ENCODE results near the gene TMOD2.

TMOD2 gene

DNA sequence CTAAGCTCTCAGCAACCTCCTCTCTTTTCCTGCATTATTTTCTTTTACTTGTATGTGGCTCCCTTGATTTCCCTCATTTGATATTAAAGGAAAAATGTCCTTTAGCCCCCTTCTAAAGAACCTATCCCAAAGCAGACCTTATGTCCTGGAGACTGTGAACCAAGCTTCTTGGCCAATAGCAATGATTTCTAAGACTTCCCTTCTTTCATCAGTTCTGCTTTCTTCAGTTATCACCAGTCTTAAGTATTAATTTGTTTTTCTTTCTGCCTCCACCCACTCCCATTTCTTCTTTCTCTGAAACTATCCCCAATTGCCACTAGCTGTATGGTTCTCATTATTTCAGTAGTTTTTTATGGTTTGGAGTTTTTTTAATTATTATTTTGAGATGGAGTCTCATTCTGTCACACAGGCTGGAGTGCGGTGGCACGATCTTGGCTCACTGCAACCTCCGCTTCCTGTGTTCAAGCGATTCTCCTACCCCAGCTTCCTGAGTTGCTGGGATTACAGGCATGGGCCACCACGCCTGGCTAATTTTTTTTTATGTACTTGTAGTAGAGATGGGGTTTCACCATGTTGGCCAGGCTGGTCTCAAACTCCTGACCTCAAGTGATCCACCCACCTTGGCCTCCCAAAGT, 90.1 kb downstream of the TMOD2 start:
- no peak for ATAC-seq
- no peaks in the 10 kb centered on the region for H3K27me3 Mint-ChIP-seq
- H3K4me1 Mint-ChIP-seq, result peaks cover 69% of the 10 kb centered on the region
- no peak overlapping the region for H3K4me3 Mint-ChIP-seq
- H3K27ac Mint-ChIP-seq, result no peak overlapping the region
- peaks cover 3% of the 10 kb centered on the region for H3K9me3 Mint-ChIP-seq
- peaks cover 5% of the 10 kb centered on the region for H3K36me3 Mint-ChIP-seq

GRCh38 chr15:51842265-51842664, 90.9 kb downstream of the TMOD2 start:
- Mint-ChIP-seq H3K27ac (no peak overlapping the region), H3K4me3 (no peak overlapping the region), H3K9me3 (peaks cover 3% of the 10 kb centered on the region), H3K27me3 (no peaks in the 10 kb centered on the region), H3K36me3 (peaks cover 5% of the 10 kb centered on the region), H3K4me1 (peaks cover 65% of the 10 kb centered on the region)
- no peak for ATAC-seq

DNA sequence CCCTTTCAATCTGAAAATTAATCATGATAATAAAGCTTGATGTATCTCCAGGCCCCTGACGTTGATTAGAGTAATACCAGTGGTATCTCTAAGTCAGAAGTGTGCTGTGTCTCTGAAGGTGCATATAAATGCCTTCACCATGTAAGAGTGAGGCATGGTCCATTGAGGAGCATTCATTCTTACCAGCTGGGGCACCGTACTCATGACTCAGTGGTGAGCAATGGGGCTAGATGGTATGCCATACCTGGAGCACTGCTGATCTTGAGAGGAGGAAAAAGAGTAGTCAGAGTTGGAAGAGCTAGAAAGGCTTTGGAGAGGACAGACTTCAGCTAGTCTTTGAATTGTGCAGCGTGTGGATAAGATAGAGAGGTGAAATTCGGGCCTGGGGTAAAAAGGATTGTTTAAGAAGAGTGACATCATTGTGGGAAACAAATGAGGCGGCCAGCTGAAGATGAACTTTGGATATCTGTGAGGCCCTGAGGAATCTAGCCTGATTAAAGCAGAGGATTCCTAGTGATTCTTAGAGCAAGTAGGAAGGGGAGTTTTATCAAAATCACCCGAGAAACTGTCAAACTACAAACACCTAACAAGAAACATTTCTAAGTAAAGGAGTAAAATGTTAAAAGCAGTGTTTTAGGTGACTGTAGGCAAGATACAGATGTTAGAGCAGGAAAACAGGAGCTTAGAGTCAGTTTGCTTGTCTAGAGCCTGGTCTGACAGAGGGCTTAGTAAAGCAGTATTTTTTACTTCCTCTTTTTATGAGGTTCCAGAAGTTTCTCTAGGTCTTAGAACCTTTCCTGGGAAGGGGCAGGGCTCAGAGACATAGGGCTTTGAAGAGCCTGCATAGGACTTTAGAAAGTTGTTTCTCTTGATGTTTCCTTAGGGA, 91.7 kb downstream of the TMOD2 start:
- H3K4me3 Mint-ChIP-seq, result no peak overlapping the region
- ATAC-seq, result peak; percentile 41

DNA sequence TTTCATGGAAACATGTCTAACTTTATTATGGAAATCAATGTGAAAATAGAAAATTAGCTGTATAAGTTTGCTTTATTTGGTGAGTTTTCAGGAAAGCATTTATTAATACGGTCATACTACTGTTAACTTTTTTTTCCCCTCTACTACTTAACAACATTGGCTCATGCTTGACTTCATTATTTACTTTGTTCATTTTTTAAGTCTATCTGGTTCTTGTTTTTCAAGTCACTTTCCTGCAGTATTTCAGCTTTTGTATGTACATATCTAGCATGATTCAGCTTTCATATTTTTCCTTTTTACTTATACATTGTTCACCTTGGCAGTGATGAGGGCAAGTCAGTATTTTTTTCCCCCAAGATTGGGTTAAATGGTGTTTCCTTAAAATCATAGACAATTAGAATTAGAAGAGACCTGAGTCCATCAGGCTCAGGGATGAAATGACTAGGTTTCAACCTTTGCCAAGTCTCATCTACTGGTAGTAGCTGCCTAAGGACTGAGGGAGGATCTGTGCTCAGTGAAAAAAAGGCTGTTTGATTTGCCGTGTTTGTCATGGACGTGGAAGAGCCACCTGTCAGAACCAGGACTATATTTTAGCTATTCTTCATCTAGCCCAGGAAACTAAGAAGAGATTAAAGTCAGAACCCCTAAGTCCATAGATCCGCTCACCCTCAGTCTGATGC, 93.5 kb downstream of the TMOD2 start:
- Mint-ChIP-seq H3K27me3 (no peaks in the 10 kb centered on the region), H3K36me3 (peaks cover 14% of the 10 kb centered on the region), H3K4me3 (no peak overlapping the region), H3K9me3 (peaks cover 3% of the 10 kb centered on the region), H3K27ac (peak overlapping the region; percentile 22), H3K4me1 (peaks cover 62% of the 10 kb centered on the region)
- no peak for ATAC-seq

More for the DNA sequence above, 91.7 kb downstream of the TMOD2 start:
- Mint-ChIP-seq H3K36me3 (peaks cover 5% of the 10 kb centered on the region), H3K27ac (peak overlapping the region; percentile 25), H3K9me3 (peaks cover 3% of the 10 kb centered on the region), H3K27me3 (no peaks in the 10 kb centered on the region), H3K4me1 (peaks cover 57% of the 10 kb centered on the region)

DNA sequence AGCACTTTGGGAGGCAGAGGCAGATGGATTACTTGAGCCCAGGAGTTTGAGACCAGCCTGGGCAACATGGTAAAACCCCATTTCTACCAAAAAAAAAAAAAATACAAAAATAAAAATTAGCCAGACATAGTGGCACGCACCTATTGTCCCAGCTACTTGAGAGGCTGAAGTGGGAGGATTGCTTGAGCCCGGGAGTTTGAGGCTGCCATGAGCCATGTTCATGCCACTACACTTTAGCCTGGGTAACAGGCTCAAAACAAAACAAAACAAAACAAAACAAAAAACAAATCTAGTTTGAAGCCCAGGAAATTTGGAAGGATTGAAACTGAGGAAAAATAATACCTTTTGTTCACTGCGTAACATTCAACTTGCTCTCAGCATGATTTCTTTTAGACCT, 94.7 kb downstream of the TMOD2 start:
- Mint-ChIP-seq H3K36me3 (peaks cover 14% of the 10 kb centered on the region), H3K9me3 (peaks cover 3% of the 10 kb centered on the region), H3K27ac (no peak overlapping the region), H3K4me1 (peaks cover 66% of the 10 kb centered on the region), H3K4me3 (no peak overlapping the region), H3K27me3 (no peaks in the 10 kb centered on the region)
- no peak for ATAC-seq

DNA sequence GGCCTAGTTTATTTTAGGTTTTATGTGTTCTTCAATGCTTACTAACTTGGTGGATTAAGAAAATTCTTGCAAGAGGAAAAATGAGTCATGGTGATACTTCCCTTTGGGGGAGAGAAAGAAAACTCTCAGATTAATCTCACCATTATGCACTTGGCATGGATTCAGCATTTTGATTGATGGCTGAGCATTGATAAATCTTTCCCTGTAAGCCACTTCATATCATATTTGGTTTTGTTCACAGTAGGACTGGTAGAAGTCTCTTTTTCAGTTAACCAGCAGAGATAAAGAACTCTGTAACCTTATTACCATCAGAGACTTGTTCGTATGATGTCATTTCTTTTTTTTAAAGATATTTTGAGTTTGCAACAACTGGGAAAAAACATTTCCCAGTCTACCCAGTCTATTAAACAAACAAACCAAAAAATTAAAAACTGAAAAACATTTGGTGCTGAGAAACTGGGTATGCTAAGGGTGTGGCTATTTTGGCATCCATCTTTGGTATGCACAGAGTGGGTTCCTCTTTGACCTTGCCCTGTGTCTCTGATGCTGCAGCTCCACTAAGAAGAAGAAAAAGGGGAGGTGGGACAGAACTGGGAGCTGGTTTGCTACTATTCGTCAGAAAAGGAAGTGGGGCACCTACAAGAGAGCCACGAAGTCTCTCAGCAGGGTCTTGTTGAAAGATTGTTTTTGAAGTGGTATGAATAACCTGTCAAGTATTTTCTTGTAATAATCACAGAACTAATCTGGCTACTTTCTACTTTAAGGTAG, 95.2 kb downstream of the TMOD2 start:
- Mint-ChIP-seq H3K4me3 (no peak overlapping the region), H3K27me3 (no peaks in the 10 kb centered on the region), H3K4me1 (peaks cover 64% of the 10 kb centered on the region), H3K36me3 (peaks cover 9% of the 10 kb centered on the region), H3K9me3 (no peaks in the 10 kb centered on the region), H3K27ac (no peak overlapping the region)
- ATAC-seq, result no peak

DNA sequence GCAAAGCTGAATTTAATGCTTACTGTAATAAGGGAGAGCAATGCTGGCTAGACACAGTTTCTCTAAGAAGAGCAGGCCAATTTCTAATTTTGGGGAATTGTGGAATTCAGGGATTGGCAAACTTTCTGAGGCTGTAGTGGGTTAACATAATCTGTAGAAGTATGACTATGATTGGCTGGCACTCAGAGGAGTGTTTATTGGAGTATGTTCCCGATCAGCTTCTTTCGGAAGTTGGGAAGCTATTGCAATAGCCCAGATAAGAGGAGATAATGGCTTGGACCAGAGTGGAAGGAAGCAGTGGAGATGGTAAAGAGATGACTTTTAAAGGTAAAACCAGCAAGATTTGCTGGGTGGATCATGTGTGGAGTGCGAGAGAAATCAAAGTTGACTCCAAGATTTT, 97.4 kb downstream of the TMOD2 start:
- no peaks in the 10 kb centered on the region for H3K9me3 Mint-ChIP-seq
- no peaks in the 10 kb centered on the region for H3K27me3 Mint-ChIP-seq
- no peak overlapping the region for H3K4me3 Mint-ChIP-seq
- ATAC-seq, result no peak
- H3K36me3 Mint-ChIP-seq, result peaks cover 9% of the 10 kb centered on the region
- no peak overlapping the region for H3K27ac Mint-ChIP-seq
- peaks cover 66% of the 10 kb centered on the region for H3K4me1 Mint-ChIP-seq

DNA sequence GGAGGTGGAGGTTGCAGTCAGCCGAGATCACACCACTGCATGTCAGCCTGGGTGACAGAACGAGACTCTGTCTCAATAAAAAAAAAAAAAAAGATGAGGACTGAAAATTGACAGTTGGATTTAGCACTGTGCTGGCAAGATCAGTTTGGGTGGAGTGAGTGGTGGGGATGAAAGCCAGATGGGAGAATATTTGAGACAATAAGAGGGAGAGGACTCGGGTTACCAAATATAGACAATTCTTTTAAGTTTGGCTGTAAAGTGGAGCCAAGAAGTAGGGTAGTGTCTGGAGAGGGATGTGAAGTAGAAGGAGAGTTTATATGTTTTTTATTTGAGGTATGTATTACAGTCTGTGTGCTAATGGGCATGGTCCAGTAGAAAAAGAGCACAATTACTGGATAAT, 98.5 kb downstream of the TMOD2 start:
- Mint-ChIP-seq H3K4me3 (no peak overlapping the region), H3K9me3 (no peaks in the 10 kb centered on the region), H3K4me1 (peaks cover 75% of the 10 kb centered on the region), H3K27me3 (no peaks in the 10 kb centered on the region), H3K36me3 (peaks cover 9% of the 10 kb centered on the region), H3K27ac (no peak overlapping the region)
- ATAC-seq, result no peak

- Mint-ChIP-seq H3K4me1 (peaks cover 74% of the 10 kb centered on the region), H3K36me3 (peaks cover 6% of the 10 kb centered on the region), H3K27me3 (no peaks in the 10 kb centered on the region), H3K27ac (no peak overlapping the region), H3K4me3 (no peak overlapping the region), H3K9me3 (no peaks in the 10 kb centered on the region)
- no peak for ATAC-seq
Measured at GRCh38 chr15:51853998-51854397, 102.6 kb downstream of the TMOD2 start.

DNA sequence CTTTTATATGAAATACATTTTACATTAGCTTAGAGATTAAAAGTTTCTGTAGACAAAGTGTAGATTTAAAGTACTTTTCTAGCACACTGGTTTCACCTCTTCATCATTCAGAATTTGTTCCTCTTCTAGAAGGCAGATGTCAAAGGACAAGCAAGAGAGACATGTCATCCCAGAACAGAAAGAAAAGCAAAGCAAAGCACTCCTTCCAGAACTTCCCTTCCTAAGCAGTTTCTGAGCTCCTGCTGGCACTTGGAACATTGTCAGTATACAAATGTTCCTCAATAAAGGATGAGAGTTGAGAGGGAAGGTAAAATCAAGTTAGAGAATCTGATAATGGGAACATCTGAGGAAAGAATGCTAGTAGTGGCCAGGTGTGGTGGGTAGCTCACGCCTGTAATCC, 104.2 kb downstream of the TMOD2 start:
- Mint-ChIP-seq H3K4me1 (peaks cover 58% of the 10 kb centered on the region), H3K4me3 (no peak overlapping the region), H3K9me3 (no peaks in the 10 kb centered on the region), H3K36me3 (peaks cover 14% of the 10 kb centered on the region), H3K27ac (peak overlapping the region; percentile 12), H3K27me3 (no peaks in the 10 kb centered on the region)
- no peak for ATAC-seq

DNA sequence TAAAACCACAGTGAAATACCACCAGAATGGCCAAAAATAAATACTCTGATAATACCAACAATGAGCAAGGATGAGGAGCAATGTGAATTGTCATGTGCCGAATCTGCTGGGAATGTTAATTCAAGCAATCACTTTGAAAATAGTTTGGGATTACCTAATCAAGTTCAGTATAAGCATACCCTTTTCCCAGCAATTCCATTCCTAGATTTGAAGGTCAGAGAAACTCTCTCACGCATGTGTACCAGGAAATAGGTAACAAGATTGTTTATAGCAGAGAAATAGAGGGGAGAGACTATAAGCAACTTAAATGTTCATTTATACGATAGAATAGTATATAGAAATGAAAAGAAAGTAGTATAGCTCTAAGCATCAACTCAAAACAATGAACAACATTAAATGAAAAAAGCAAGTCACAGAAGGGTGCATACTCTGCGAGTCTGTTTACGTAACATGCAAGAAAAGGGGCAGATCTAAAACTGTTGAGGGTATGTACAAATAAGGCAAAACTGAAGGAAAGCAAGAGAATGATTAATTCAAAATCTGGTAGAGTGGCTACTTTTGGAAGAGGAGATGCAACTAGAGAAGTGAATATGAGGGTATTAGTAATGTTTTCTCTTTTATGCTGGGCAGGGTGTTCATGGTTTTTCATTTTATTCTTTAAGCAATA, 105.5 kb downstream of the TMOD2 start:
- Mint-ChIP-seq H3K9me3 (no peaks in the 10 kb centered on the region), H3K4me3 (no peak overlapping the region), H3K4me1 (peaks cover 48% of the 10 kb centered on the region), H3K36me3 (peaks cover 14% of the 10 kb centered on the region), H3K27me3 (no peaks in the 10 kb centered on the region), H3K27ac (no peak overlapping the region)
- ATAC-seq, result no peak

GRCh38 chr15:51861557-51862359, 110.4 kb downstream of the TMOD2 start:
- ATAC-seq, result no peak
- no peak overlapping the region for H3K4me3 Mint-ChIP-seq
- H3K36me3 Mint-ChIP-seq, result peaks cover 46% of the 10 kb centered on the region
- H3K27ac Mint-ChIP-seq, result no peak overlapping the region
- no peaks in the 10 kb centered on the region for H3K9me3 Mint-ChIP-seq
- H3K27me3 Mint-ChIP-seq, result no peaks in the 10 kb centered on the region
- peaks cover 5% of the 10 kb centered on the region for H3K4me1 Mint-ChIP-seq

- Mint-ChIP-seq H3K9me3 (no peaks in the 10 kb centered on the region), H3K4me1 (no peaks in the 10 kb centered on the region), H3K36me3 (peaks cover 56% of the 10 kb centered on the region), H3K27ac (no peak overlapping the region), H3K4me3 (no peak overlapping the region), H3K27me3 (no peaks in the 10 kb centered on the region)
- no peak for ATAC-seq
Measured at GRCh38 chr15:51863131-51863530, 111.7 kb downstream of the TMOD2 start.
